Psoas muscle (tissue), 8 donors: ENCODE results near the gene BMPR1A. TPM values are rescaled to one million over a fixed set of nuclear protein-coding genes. Genes with fewer than 3 reads are reported as not detected.

Experiments
- ATAC-seq, 4 donors: fragments of 200-7000 bp; cut with Tn5 transposase; one replicate each; pipeline ENCODE4 v1.9.1; 2020; ENCODE audit warnings: moderate library complexity in 3 of 4, mild to moderate bottlenecking in 2 of 4
- DNase-seq, 2 donors: peaks; one replicate each; pipeline ENCODE4 v3.0.0-alpha.2; 2020
- H3K27ac ChIP-seq: fragments of 200-600 bp; one replicate; pipeline ENCODE4 v1.8.0; 2022
- H3K27me3 ChIP-seq, 3 donors: fragments of 200-600 bp in 1 of 3; one replicate each; pipeline versions ENCODE4 v1.6.1 to v1.8.0; 2013 to 2022; ENCODE audit warnings: low read length in 2 of 3, mild to moderate bottlenecking in 2 of 3, moderate library complexity in 1 of 3; ENCODE audit not compliant: insufficient read depth in 3 of 3
- H3K36me3 ChIP-seq, 2 donors: fragments of 200-600 bp in 1 of 2; one replicate each; pipeline versions ENCODE4 v1.6.1 to v1.8.0; 2013 to 2022; ENCODE audit warnings: low read depth in 1 of 2, mild to moderate bottlenecking in 1 of 2, moderate library complexity in 1 of 2; ENCODE audit not compliant: insufficient read depth in 1 of 2
- H3K4me1 ChIP-seq: fragments of 200-600 bp; one replicate; pipeline ENCODE4 v1.8.0; 2022
- H3K4me3 ChIP-seq: fragments of 200-600 bp; one replicate; pipeline ENCODE4 v1.8.0; 2022; ENCODE audit warnings: mild to moderate bottlenecking
- H3K9me3 ChIP-seq: fragments of 200-600 bp; one replicate; pipeline ENCODE4 v1.8.0; 2022
- CTCF ChIP-seq: fragments of 200-600 bp; IDR thresholded peaks from one replicate; pipeline ENCODE4 v1.8.0; 2022; ENCODE audit warnings: antibody characterized with exemption
- WGBS, 3 donors: extraction: QIAGEN DNeasy Blood & Tissue Kit; methylation state at CpG; one replicate each; pipeline versions ENCODE4 v1.1.6 to v1.1.7; 2013; 5-methylcytosine and 5-hydroxymethylcytosine counted together
- intact Hi-C, 2 donors: fragments of 100-400 bp; cut with DNase I; formaldehyde crosslinking; loops; one replicate each; pipeline versions ENCODE4 v1.11.0 to v1.14.2; 2022
- polyA plus RNA-seq, 3 donors: library from polyadenylated mRNA; stranded (reverse); fragments of 200-250 nt; gene quantifications; one replicate each; pipeline ENCODE4 v1.2.3, GENCODE V29; 2013
- total RNA-seq, 4 donors: library from RNA; stranded (reverse); fragmentation: NEBNext Ultra II Directional in 2 of 4; extraction: Animal tissue kit (Norgen Biotek cat#: 25700) in 2 of 4; gene quantifications; one replicate each; pipeline versions ENCODE4 v1.2.1 to v1.2.4, GENCODE V29; 2021 to 2023
- donor health status: healthy with polysubstance abuse.
- donor health status: DM: no; HTN: no; CAD: no; lungs with moderate emphysema.
- donor health status: Bipolar disorder and iron deficiency.
- donor health status: healthy.
- donor health status: DM: yes; HTN: yes; CAD: no.
- donor health status: DM: no; HTN: no; CAD: no.
- donor health status: DM: no; HTN: no; CAD: no.
- donor health status: DM: yes; HTN: yes; CAD: no.

Gene BMPR1A
- total and polyA plus RNA-seq, 7 donors, result 4.6 to 30.0 (median 22.7) TPM

- ATAC-seq, result no peak
- 88 to 91% (median 90%) methylated on average over 7 of the region's 7 CpGs for WGBS, 3 donors
- intact Hi-C loops, result loop anchor here in 1 of 2 donors (2.0 kb wide), 1 partner anchor 20 kb away; no protein-coding TSS in a partner anchor
- H3K9me3 ChIP-seq, result no peaks in the 10 kb centered on the region
- no peak overlapping the region for H3K4me3 ChIP-seq
- H3K36me3 ChIP-seq, result no peaks in the 10 kb centered on the region
- no peak for DNase-seq
- no peak for TF ChIP-seq CTCF
- H3K27me3 ChIP-seq, result no peaks in the 10 kb centered on the region
- H3K27ac ChIP-seq, result no peak overlapping the region
- peaks cover 15% of the 10 kb centered on the region for H3K4me1 ChIP-seq
Observed at GRCh38 chr10:86962136-86962980, 205.9 kb downstream of the BMPR1A start.

- Histone ChIP-seq H3K4me1 (peaks cover 20% of the 10 kb centered on the region), H3K4me3 (no peak overlapping the region), H3K27ac (no peak overlapping the region), H3K27me3 (no peaks in the 10 kb centered on the region), H3K9me3 (no peaks in the 10 kb centered on the region), H3K36me3 (no peaks in the 10 kb centered on the region)
- DNase-seq (no peak), ATAC-seq (no peak)
- intact Hi-C loops, result loop anchor here in 1 of 2 donors (2.0 kb wide), 1 partner anchor 20 kb away; no protein-coding TSS in a partner anchor
- TF ChIP-seq CTCF, result no peak
- 95 to 99% (median 95%) methylated on average over 7 of the region's 7 CpGs for WGBS, 3 donors
Observed at GRCh38 chr10:86962981-86963310, 206.5 kb downstream of the BMPR1A start.

- WGBS, 3 donors, result 91 to 96% (median 94%) methylated on average over 12 of the region's 12 CpGs
- Histone ChIP-seq H3K27me3 (no peaks in the 10 kb centered on the region), H3K27ac (no peak overlapping the region), H3K4me3 (no peak overlapping the region), H3K4me1 (peaks cover 23% of the 10 kb centered on the region), H3K9me3 (no peaks in the 10 kb centered on the region), H3K36me3 (no peaks in the 10 kb centered on the region)
- intact Hi-C loops, result loop anchor here in 1 of 2 donors (2.0 kb wide), 1 partner anchor 21 kb away; no protein-coding TSS in a partner anchor
- ATAC-seq (no peak), DNase-seq (no peak)
- TF ChIP-seq CTCF, result no peak
Observed at GRCh38 chr10:86963341-86963919, 207.0 kb downstream of the BMPR1A start.

- DNase-seq, result no peak
- H3K4me1 ChIP-seq, result peaks cover 25% of the 10 kb centered on the region
- no peaks in the 10 kb centered on the region for H3K9me3 ChIP-seq
- no peaks in the 10 kb centered on the region for H3K27me3 ChIP-seq
- no peak for TF ChIP-seq CTCF
- H3K36me3 ChIP-seq, result no peaks in the 10 kb centered on the region
- intact Hi-C loops, result no loop called here
- WGBS, 3 donors, result 74 to 88% (median 80%) methylated on average over 12 to 13 of the region's 13 CpGs
- no peak overlapping the region for H3K27ac ChIP-seq
- no peak for ATAC-seq
- no peak overlapping the region for H3K4me3 ChIP-seq
Observed at GRCh38 chr10:86964061-86964846, 207.8 kb downstream of the BMPR1A start.
